Measurements from ENCODE around the gene PSME2. TPM values are rescaled to one million over a fixed set of nuclear protein-coding genes. Genes with fewer than 3 reads are reported as not detected.

The PSME2 gene
- total and polyA plus RNA-seq, 2 of the 13 experiments (the other 11 are each of a cell fraction or from before 2014, with no cell fraction given) = 332 to 716 TPM

GRCh38 chr14:24129410-24129998 is 16.9 kb downstream of the PSME2 start (continued):
- TF ChIP-seq FOXO4 (CRISPR knock-in tag; conservative IDR thresholded peaks at IDR 0.05) = 0 out of 2 replicates have a peak, but pooled peaks have one; percentile 7
- TF ChIP-seq ETS1 (CRISPR knock-in tag; IDR thresholded peaks at IDR 0.05) = no peak
- TF ChIP-seq ZNF724P (CRISPR knock-in tag; IDR thresholded peaks at IDR 0.05; ENCODE audit: borderline replicate concordance) = no peak
- no peak for TF ChIP-seq TRAFD1 (CRISPR knock-in tag; IDR thresholded peaks at IDR 0.05; ENCODE audit: borderline replicate concordance)
- peak; percentile 48; the same call in 1 of the 2 replicates for TF ChIP-seq HNF1B (CRISPR knock-in tag; IDR thresholded peaks at IDR 0.05)
- TF ChIP-seq ZNF770 (CRISPR knock-in tag; IDR thresholded peaks at IDR 0.05) = peak; percentile 96
- TF ChIP-seq CHD2 (IDR thresholded peaks at IDR 0.05; ENCODE audit: low read depth, low read length) = no peak
- TF ChIP-seq IKZF4 (CRISPR knock-in tag; IDR thresholded peaks at IDR 0.05; ENCODE audit: borderline replicate concordance, low read depth, not compliant biosample characterization) = no peak
- no peak for TF ChIP-seq HMGXB3 (CRISPR knock-in tag; IDR thresholded peaks at IDR 0.05; ENCODE audit: borderline replicate concordance)
- no peak for TF ChIP-seq ZNF30 (CRISPR knock-in tag; IDR thresholded peaks at IDR 0.05)
- no peak for TF ChIP-seq NFIC (IDR thresholded peaks at IDR 0.05; ENCODE audit: low read length)
